HG03139 (cell line): ENCODE measurements around the gene EYA2.
A peak's percentile ranks its signal among the peaks of the same experiment; 100 is the strongest.
"Not testable (repeated sequence)": the region's sequence is repeated elsewhere in the genome, so short reads cannot be mapped to it uniquely, and the experiment has no call there.

Experiments
- ATAC-seq: cut with Tn5 transposase; IDR thresholded peaks from one replicate; pipeline ENCODE4 v1.9.1; 2021; ENCODE audit not compliant: unreplicated experiment

Gene EYA2

DNA sequence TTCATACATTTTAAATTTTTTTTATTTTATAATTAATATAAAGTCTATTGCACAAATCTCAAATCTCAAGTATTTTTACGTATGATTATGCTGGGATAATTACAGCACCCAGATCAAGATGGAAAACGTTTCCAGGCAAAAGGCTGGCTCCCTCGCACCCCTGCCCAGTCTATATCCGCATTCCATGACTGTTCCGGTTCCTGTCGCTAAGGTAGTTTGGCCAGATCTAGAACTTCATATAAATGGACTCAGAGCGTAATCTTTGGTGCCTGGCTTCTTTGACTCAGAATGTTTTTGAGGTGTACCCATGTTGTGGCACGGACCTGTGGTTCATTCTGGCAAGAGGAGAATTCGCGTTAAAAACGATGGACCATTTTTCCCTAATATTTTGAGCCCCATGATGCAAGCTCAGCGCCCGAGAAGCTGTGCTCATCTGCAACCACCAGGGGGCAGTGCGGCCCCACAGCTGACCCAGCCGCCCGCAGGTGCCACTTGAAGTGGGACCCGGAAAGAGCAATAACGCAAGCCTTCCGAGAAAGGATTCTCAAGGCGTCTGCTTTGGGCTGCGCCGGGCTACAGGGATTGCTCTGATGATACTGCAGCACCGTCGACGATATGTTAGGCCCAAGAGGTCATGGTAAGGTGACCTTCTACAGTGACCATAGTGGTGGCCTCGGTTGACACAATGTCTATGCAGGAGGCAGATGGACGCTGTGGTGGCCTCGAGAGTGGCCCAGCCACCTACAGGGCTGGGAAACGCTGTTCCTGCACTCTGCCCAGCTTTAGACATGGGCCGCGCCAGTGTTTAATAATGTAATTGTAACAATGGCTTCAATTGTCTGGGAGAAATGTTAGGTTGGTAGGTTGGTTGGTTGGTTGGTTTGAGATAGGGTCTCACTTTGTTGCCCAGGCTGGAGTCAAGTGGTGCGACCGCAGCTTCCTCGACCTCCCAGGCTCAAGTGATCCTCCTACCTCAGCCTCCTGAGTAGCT, 301.7 kb downstream of the EYA2 start:
- ATAC-seq: peak; percentile 78

DNA sequence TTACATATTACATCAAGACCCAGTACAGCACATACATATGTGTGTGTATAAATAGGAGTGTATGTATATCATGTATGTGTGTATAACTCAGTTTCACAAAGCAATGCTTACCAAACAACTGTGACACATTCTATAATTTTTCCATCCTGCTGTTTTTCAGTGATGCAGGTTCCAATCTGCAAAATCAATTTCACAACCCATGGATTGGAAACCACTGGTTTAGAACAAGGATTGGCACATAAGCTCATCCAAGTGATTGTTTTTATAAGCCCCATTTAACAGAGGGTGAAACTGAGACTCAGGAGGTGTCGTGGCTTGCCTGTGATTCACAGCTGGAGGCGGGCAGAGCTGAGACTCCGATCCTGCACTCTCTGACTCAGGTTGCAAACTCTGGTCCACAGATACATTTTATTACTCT, 303.6 kb downstream of the EYA2 start:
- ATAC-seq: no peak

DNA sequence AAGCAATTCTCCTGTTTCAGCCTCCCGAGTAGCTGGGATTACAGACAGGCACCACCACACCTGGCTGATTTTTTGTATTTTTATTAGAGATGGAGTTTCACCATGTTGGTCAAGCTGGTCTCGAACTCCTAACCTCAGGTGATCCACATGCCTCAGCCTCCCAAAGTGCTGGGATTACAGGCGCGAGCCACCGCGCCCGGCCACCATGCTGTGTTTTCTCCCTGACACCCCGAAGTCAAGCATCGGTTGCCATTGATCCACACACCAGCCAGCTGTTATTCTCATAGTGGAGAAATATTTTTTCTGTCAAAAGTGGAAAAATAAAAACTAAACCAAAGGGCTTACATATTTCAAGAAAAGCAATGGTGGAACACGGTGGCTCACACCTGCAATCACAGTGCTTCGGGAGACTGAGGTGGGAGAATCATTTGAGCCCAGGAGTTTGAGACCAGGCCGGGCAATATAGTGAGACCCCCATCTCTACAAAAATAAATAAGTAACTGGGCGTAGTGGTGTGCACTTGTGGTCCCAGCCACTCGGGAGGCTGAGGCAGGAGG, 304.4 kb downstream of the EYA2 start:
- ATAC-seq: no peak

DNA sequence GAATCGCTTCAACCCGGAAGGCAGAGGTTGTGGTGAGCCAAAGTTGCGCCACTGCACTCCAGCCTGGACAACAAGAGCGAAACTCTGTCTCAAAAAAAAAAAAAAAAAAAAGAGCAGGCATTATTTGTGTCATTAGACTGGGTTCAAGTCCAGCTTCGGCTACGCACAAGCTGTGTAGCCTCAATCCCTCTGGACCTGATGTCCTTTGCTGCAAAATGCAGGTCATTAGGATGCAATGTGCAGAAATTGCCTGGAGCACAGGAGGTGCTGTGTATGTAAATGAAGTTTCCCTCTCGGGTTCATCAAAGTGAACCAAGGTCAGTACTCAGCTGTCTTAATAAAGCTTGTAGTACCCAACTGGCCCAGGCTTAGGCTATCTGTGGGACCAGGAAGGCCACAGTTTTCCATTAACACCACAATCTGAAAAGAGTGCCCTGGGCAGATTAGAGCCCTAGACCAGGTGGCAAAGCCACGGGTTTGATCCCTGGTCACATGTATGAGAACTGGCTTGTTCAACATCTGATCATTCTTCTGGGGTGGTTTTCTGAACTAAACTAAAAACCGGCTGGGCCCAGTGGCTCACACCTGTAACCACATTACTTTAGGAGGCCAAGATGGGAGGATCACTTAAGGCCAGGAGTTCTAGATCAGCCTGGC, 306.6 kb downstream of the EYA2 start:
- no peak for ATAC-seq

DNA sequence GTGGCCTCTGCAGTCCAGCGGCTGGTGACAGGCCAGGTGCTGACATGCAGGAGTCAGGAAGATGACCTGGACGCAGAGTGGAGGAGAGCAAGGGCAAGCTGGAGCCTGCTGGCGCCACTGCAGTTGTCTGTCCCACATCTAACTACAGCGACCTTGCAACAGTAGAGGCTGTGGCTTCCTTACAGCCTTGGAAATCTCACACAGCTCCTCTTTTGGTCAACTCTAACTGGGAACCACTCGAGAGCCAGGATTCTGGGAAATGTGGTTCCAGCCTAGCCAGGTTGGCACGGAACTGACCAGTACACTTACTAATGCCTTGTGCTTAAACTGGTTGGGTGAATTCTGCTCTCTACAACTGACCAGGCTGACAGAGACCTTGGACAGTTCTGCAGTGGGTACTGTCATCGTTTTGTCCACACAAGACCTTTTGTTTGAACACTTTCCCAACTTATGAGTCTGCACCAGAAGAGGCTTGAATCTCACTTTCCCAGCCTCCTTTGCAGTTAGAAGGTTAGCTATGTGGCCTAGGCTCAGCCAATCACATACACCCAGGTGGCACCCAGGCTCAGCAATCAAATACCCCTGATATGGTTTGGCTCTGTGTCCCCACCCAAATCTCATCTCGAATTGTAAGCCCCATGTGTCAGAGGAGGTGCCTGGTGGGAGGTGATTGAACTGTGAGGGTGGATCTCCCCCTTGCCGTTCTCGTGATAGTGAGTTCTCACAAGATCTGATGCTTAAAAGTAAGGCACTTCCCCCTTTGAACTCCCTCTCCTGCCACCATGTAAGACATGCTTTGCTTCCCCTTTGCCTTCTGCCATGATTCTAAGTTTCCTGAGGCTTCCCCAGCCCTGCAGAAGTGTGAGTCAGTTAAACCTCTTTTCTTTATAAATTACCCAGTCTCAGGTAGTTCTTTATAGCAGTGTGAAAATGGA, 308.4 kb downstream of the EYA2 start:
- no peak for ATAC-seq

DNA sequence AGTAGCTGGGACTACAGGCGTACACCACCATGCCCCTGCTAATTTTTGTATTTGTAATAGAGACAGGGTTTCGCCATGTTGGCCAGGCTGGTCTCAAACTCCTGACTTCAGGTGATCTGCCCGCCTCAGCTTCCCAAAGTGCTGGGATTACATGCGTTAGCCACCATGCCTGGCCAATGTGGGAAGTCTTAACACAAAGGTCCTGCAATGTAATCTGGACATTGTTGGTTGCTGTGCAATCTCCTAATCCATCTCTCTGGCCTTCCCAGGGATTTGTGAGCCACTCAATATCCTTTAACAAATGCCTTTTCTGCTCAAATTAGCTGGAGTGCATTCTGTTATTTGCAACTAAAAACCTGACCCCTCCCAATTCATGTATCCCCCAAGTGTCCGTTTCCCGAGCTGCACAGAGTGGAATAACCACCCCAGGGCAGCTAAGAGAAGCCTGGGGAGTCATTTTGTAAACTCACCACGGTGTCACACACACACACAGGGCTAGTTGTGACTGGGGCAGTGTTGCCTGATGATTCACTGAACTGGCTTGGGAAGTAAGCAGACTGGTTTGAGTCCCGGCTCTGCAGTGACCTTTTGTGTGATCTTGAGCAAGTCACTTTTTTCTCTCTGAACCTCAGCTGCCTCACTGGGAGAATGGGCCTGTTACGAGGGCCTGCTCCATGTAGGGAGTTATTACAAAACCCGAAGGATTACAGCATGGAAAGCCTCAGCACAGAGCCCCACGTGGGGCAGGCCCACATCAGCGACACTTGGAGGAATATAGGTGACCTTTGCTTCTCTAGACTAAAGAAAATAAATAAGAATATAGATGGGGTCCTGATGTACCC, 309.6 kb downstream of the EYA2 start:
- ATAC-seq: no peak

DNA sequence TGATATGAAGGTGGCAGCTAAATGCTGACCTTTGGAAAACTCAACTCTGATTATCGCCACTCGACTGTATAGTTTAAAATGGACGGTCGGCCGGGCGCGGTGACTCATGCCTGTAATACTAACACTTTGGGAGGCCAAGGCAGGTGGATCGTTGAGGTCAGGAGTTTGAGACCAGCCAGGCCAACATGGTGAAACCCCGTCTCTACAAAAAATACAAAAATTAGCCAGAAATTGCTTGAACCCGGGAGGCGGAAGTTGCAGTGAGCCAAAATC, 310.1 kb downstream of the EYA2 start:
- not testable (repeated sequence) for ATAC-seq

DNA sequence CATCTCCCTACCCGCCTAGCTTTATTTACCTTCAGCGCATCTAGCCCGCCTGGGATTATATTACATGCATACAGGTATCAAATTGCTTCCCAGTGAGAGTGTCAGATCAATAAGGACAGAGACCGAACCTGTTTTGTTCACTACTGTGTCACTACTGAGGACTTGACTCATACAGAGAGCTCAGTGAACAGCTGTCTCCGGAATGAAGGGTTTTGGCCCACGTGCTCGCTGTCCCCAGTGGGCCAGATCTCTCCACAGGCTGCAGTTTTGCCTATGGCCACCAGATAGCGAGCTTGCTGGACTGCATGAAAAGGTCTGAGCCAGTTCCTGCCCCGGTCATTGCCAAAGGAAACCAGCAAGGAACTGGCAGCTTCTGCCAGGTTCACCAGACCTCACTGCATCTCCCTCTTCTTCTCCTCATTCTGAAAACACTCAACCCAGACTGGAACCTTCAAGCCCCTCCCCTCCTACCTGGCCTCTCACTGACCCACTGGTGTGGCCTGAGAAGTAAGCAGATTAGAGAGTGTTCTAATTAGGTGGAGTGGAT, 311.0 kb downstream of the EYA2 start:
- no peak for ATAC-seq

DNA sequence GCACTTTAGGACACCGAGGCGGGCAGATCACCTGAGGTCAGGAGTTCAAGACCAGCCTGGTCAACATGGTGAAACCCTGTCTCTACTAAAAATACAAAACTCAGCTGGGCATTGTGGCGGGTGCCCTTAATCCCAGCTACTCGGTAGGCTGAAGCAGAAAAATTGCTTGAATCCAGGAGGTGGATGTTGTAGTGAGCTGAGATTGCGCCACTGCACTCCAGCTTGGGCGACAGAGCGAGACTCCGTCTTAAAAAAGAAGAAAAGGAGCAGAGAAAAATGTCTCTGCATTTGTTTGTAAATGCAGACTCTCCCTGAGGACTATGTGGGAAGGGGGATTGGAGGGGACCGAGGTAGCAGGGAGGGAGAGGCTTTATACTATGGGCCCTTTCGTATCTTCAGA, 311.9 kb downstream of the EYA2 start:
- ATAC-seq: not testable (repeated sequence)

DNA sequence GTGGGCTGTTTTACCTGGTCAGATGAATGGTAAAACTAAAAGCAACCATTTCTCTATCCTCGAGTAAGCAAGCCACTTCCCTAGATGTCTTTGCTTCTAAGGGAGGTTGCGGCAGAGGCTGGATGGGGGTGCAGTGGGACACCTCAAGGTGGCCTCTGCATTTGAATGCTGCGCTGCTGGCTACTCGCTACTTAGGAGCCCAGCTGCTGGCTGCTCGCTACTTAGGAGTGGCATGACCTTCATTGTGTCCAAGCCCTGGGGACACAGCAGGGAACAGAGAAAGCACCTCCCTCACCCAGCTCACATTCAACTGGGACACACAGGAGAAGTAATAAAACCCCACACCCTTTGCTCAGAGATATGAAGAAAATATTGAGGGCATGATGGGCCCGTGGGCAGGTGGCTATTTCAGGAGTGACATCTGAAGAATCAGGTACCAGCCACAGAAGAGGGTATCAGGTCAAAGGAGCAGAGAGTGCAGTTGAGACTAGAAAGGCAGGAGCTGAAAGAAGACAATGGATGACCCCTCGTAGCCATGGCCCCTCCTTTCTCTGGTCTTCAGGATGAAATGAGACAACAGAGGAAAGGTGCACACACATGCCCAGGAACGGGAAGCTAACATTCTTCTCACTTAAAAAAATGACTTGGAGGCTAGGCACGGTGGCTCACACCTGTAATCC, 312.5 kb downstream of the EYA2 start:
- no peak for ATAC-seq

DNA sequence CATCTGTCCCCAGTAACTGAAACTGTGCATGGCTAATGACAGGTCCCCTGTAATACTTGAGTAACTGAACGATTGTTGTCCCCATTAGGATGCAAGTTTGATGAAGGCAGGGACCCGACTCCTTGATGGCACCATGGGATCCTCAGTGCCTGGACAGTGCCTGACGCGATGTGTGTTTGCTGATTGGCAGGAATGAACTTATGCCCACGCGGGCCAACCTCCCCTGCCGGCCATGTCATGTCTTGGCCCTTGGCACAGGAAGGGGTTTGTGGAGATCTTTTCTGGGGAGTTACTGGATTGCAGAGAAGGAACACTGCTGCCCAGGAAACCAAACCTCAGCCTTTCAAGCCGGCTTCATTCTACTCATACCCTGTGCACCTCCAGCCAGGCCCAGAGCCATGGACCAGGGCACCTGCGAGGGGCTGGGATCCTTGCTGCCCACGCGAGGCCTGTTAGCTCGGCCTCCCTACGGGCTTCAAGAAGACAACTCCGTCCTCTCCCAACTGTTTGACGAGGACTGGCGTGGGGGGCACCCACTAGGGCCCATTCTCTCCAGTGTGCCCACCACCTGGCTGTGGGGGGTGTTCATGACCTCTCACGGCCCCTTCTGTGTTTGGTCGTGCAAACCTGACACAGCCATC, 314.0 kb downstream of the EYA2 start:
- ATAC-seq: no peak

DNA sequence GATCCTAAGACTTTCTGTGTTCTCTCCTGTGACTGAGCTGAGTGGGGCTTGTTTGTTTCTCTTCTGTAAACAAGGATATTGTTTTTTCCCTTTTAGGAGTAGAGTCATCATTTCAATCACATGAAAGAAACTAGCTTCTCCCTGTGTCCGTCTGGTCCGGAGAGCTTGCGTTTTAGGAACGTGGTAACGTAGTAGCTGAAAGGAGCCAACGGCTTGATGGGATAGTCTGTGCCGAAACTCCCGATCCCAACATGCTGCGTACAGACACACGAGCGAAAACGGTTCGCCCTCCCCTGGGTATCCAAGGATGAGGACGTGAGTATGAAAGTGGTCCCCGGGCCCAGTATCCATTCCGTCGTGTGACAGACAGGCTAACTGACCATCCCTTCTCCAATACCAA, 315.3 kb downstream of the EYA2 start:
- ATAC-seq: no peak

DNA sequence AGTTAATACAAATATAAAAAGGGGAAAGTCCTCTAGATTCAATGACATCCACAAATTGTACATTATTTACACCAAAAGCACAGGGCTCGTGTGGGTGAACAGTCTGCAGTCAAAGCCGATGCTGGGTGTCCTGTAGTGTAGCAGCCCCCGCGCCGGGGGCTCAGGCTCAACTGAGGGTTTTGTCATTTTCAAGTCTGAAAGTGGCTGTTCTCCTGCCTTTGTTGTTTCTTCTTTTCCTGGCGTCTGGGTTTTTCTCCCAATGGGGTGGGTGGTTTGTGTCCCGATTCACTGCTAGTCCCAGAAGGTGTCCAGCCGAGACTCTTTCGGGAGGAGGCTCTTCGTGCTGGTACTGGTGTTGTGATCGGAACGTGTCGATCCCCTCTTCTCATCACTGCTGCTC, 315.8 kb downstream of the EYA2 start:
- no peak for ATAC-seq

DNA sequence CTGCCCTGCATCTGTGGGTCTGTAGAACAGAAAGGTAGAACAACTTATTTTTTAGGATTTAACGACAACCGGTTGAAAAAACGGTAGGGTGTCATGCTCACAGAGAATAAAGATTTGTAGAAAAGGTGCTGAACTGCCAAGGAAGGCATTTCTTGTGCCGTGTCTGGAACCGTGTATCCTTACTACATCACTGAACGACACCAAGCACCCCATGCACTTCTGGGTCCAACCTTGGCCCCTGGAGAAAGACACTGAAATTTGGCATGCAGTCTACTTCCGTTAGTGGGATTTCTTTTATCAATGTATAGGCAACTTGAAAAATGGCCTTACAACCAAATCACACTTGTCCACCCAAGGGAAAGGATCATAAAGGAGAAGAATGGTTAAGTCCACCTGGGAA, 316.4 kb downstream of the EYA2 start:
- ATAC-seq: no peak

DNA sequence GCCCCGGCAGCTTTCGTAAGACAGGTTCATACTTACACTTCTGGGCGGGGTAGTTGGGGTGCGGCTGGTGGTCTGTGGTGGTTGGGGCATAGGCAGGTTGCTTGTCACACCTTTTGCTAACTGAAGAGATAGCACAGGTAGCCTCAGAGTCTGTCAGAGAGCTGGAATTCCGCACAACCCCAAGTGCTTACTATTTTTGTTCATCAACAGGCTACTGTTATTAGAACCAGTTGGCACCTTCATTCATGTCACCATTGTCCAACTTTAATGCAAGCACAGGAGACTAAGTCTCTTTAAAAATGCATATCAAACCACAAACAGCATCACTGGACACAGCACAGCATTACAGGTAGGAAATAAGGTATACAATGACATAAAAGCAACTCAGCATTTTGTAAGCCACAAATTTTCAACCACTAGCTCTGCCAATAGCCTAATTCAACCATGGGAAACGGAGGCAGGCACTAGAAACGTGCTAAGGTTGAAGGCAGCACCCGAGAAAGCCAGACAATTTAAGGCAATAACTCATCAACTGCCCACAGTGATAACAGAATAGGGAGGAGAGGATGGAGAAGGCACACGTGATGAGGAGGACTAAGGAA, 318.1 kb downstream of the EYA2 start:
- ATAC-seq: no peak

DNA sequence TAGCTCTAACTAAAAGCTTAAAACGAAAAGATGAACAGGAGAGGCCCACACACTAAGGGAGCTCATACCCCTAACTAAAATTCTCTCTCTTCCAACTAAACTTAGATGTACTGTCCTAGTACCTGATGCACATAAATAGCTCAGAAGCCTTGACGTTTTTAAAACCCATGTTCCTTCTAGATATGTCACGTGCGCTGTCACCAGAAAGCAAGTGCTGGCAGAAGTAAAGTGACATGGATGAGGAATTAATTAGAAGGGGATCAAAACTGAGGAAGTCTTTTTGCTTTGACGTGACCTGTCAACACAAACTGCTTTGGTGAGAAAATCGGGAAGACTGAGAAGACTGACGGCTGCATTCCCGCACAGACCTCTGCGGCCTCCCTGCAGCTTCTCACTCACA, 319.3 kb downstream of the EYA2 start:
- ATAC-seq: no peak

DNA sequence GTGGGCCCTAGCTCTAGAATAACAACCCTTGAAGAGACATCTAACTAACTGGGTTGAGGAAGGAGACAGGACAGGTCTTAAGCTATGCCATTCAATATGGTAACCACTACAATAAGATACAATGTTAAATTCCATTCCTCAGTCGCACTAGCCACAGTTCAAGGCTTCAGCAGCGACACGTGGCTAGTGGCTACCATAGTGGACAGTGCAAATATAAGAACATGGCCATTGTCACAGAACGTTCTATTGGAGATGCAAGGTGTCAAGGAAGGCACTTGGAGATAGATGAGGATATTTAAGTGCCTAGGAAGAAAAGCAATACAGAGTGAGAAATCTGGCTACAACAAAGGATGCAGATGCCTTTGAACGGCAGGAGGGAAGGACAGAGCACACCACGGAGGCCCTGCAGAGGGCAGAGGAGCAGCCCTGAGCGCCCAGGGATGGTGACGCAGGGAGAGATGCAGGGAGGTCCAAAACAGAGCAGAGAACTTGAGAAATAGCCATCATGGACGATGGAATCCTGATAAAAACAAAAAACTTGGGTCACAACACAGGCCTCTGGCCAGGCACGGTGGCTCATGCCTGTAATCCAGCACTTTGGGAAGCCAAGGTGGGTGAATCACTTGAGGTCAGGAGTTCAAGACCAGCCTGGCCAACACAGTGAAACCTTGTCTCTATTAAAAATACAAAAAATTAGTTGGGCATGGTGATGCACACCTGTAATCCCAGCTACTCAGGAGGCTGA, 321.2 kb downstream of the EYA2 start:
- no peak for ATAC-seq
